Neural cell (in vitro differentiated cells): ENCODE results near the gene EGFL8.

ENCODE experiments used
- CTCF ChIP-seq: fragments of 450-650 bp; IDR thresholded peaks from 2 replicates; pipeline ENCODE4 v1.5.1; 2014; ENCODE audit warnings: antibody characterized with exemption, mild to moderate bottlenecking, moderate library complexity; ENCODE audit not compliant: poor library complexity, severe bottlenecking
- POLR2AphosphoS5 ChIP-seq: IDR thresholded peaks from 2 replicates; pipeline ENCODE4 v1.6.1; 2012
- SMC3 ChIP-seq: fragments of 450-650 bp; conservative IDR thresholded peaks from 2 replicates; pipeline ENCODE4 v1.6.1; 2014; ENCODE audit warnings: antibody characterized with exemption, mild to moderate bottlenecking, moderate library complexity; ENCODE audit not compliant: poor library complexity

DNA sequence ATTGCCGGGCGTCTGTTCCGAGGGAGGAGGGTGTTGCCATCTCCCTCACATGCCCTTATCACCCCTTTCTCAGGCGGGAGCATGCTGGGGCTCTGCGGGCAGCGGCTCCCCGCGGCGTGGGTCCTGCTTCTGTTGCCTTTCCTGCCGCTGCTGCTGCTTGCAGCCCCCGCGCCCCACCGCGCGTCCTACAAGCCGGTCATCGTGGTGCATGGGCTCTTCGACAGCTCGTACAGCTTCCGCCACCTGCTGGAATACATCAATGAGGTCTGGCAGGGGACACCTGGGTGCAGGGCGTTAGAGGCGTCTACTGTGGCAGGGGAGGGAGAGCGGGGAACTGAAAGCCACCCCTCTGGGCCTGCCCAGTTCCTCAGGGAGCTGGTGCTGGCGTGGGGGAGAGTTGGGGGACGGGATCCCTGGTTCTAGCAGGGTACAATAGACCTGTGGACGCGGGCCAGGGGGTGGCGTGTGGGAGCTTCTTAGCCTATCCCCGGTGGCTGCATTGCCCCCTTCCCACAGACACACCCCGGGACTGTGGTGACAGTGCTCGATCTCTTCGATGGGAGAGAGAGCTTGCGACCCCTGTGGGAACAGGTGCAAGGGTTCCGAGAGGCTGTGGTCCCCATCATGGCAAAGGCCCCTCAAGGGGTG, 9.8 kb upstream of the EGFL8 start:
- TF ChIP-seq CTCF, result peak; percentile 79
- no peak for TF ChIP-seq POLR2AphosphoS5
- TF ChIP-seq SMC3, result peak; percentile 85
